HG02943 (cell line): ENCODE results near the gene ADAMTS17.

ENCODE experiments used
- ATAC-seq: cut with Tn5 transposase; IDR thresholded peaks from one replicate; pipeline ENCODE4 v1.9.1; 2021; ENCODE audit warnings: mild to moderate bottlenecking, low read depth, moderate library complexity; ENCODE audit not compliant: unreplicated experiment

The ADAMTS17 gene

GRCh38 chr15:100175406-100176114 lies 166.2 kb downstream of the ADAMTS17 start:
- ATAC-seq = no peak

- no peak for ATAC-seq
Measured at GRCh38 chr15:100174904-100175275, 166.9 kb downstream of the ADAMTS17 start.

- ATAC-seq = no peak
Measured at GRCh38 chr15:100174159-100174903, 167.4 kb downstream of the ADAMTS17 start.

- no peak for ATAC-seq
Measured at GRCh38 chr15:100172356-100173024, 169.3 kb downstream of the ADAMTS17 start.

GRCh38 chr15:100171411-100171810 lies 170.4 kb downstream of the ADAMTS17 start:
- ATAC-seq = no peak

GRCh38 chr15:100170291-100171210 lies 171.2 kb downstream of the ADAMTS17 start:
- peak; percentile 76 for ATAC-seq

- no peak for ATAC-seq
Measured at GRCh38 chr15:100169615-100170290, 172.0 kb downstream of the ADAMTS17 start.

- ATAC-seq = no peak
Measured at GRCh38 chr15:100168787-100169186, 173.0 kb downstream of the ADAMTS17 start.

GRCh38 chr15:100167884-100168375 lies 173.8 kb downstream of the ADAMTS17 start:
- no peak for ATAC-seq

- ATAC-seq = no peak
Measured at GRCh38 chr15:100166313-100166712, 175.5 kb downstream of the ADAMTS17 start.

- ATAC-seq = no peak
Measured at GRCh38 chr15:100163961-100164360, 177.8 kb downstream of the ADAMTS17 start.

GRCh38 chr15:100160953-100161352 lies 180.8 kb downstream of the ADAMTS17 start:
- ATAC-seq = no peak

- no peak for ATAC-seq
Measured at GRCh38 chr15:100159436-100159835, 182.3 kb downstream of the ADAMTS17 start.

GRCh38 chr15:100158356-100158755 lies 183.4 kb downstream of the ADAMTS17 start:
- ATAC-seq = no peak

GRCh38 chr15:100156201-100156600 lies 185.6 kb downstream of the ADAMTS17 start:
- ATAC-seq = no peak

- no peak for ATAC-seq
Measured at GRCh38 chr15:100154338-100154737, 187.4 kb downstream of the ADAMTS17 start.

- no peak for ATAC-seq
Measured at GRCh38 chr15:100152463-100152862, 189.3 kb downstream of the ADAMTS17 start.

- ATAC-seq = no peak
Measured at GRCh38 chr15:100150906-100151305, 190.9 kb downstream of the ADAMTS17 start.

- no peak for ATAC-seq
Measured at GRCh38 chr15:100147828-100148227, 193.9 kb downstream of the ADAMTS17 start.

GRCh38 chr15:100143378-100143777 lies 198.4 kb downstream of the ADAMTS17 start:
- no peak for ATAC-seq
